Ishikawa (cell line): ENCODE data around the gene GPD2.

Experiments
- CEBPB ChIP-seq: IDR thresholded peaks from 2 replicates; pipeline ENCODE4 v1.6.1; 2012
- CREB1 ChIP-seq: IDR thresholded peaks from 2 replicates; pipeline ENCODE4 v1.6.1; 2012; ENCODE audit warnings: low read depth
- EGR1 ChIP-seq: IDR thresholded peaks from 2 replicates; pipeline ENCODE4 v1.6.1; 2012
- EP300 ChIP-seq: IDR thresholded peaks from 2 replicates; pipeline ENCODE4 v1.6.1; 2012; ENCODE audit warnings: borderline replicate concordance
- FOXM1 ChIP-seq: IDR thresholded peaks from 2 replicates; pipeline ENCODE4 v1.6.1; 2012; ENCODE audit warnings: low read depth, borderline replicate concordance
- NFIC ChIP-seq: IDR thresholded peaks from 2 replicates; pipeline ENCODE4 v1.6.1; 2012
- RAD21 ChIP-seq: IDR thresholded peaks from 2 replicates; pipeline ENCODE4 v1.6.1; 2012; ENCODE audit warnings: low read depth
- TAF1 ChIP-seq: IDR thresholded peaks from 2 replicates; pipeline ENCODE4 v1.6.1; 2012; ENCODE audit warnings: low read depth, mild to moderate bottlenecking
- TCF12 ChIP-seq: IDR thresholded peaks from 2 replicates; pipeline ENCODE4 v1.6.1; 2012; ENCODE audit warnings: low read depth
- TEAD4 ChIP-seq: IDR thresholded peaks from 2 replicates; pipeline ENCODE4 v1.6.1; 2012
- YY1 ChIP-seq: IDR thresholded peaks from 2 replicates; pipeline ENCODE4 v1.6.1; 2012; ENCODE audit warnings: low read depth
- TF ChIP-seq, protein P1 (sequence below): IDR thresholded peaks from 2 replicates; pipeline ENCODE4 v1.6.1; 2012
- TF ChIP-seq, protein P2 (sequence below): IDR thresholded peaks from 2 replicates; pipeline ENCODE4 v1.6.1; 2012; ENCODE audit warnings: low read depth, mild to moderate bottlenecking

- TF ChIP-seq FOXM1 = no peak
- TF ChIP-seq, protein P1, sequence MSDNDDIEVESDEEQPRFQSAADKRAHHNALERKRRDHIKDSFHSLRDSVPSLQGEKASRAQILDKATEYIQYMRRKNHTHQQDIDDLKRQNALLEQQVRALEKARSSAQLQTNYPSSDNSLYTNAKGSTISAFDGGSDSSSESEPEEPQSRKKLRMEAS = no peak
- TF ChIP-seq, protein P2, sequence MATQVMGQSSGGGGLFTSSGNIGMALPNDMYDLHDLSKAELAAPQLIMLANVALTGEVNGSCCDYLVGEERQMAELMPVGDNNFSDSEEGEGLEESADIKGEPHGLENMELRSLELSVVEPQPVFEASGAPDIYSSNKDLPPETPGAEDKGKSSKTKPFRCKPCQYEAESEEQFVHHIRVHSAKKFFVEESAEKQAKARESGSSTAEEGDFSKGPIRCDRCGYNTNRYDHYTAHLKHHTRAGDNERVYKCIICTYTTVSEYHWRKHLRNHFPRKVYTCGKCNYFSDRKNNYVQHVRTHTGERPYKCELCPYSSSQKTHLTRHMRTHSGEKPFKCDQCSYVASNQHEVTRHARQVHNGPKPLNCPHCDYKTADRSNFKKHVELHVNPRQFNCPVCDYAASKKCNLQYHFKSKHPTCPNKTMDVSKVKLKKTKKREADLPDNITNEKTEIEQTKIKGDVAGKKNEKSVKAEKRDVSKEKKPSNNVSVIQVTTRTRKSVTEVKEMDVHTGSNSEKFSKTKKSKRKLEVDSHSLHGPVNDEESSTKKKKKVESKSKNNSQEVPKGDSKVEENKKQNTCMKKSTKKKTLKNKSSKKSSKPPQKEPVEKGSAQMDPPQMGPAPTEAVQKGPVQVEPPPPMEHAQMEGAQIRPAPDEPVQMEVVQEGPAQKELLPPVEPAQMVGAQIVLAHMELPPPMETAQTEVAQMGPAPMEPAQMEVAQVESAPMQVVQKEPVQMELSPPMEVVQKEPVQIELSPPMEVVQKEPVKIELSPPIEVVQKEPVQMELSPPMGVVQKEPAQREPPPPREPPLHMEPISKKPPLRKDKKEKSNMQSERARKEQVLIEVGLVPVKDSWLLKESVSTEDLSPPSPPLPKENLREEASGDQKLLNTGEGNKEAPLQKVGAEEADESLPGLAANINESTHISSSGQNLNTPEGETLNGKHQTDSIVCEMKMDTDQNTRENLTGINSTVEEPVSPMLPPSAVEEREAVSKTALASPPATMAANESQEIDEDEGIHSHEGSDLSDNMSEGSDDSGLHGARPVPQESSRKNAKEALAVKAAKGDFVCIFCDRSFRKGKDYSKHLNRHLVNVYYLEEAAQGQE = no peak
- TF ChIP-seq TEAD4 = no peak
- TF ChIP-seq CEBPB = no peak
- TF ChIP-seq RAD21 = peak; percentile 79
- TF ChIP-seq YY1 = no peak
- TF ChIP-seq EP300 = no peak
- TF ChIP-seq TAF1 = no peak
- TF ChIP-seq EGR1 = no peak
- TF ChIP-seq CREB1 = no peak
- TF ChIP-seq TCF12 = no peak
- no peak for TF ChIP-seq NFIC
Observed at GRCh38 chr2:156589381-156590079, 153.4 kb downstream of the GPD2 start.
